Urinary bladder (tissue), 4 donors: ENCODE results near the gene AKT1S1. TPM values are rescaled to one million over a fixed set of nuclear protein-coding genes. Genes with fewer than 3 reads are reported as not detected.

Experiments
- DNase-seq: peaks from one replicate; pipeline ENCODE4 v3.0.0-alpha.2; 2015; ENCODE audit errors: extremely low spot score
- H3K27ac ChIP-seq: one replicate; pipeline ENCODE4 v1.5.1; 2013; ENCODE audit warnings: low read depth, mild to moderate bottlenecking, moderate library complexity
- H3K36me3 ChIP-seq: one replicate; pipeline ENCODE4 v1.6.1; 2013; ENCODE audit warnings: mild to moderate bottlenecking, moderate library complexity; ENCODE audit not compliant: insufficient read depth
- H3K4me1 ChIP-seq: one replicate; pipeline ENCODE4 v1.6.1; 2013; ENCODE audit warnings: mild to moderate bottlenecking, moderate library complexity; ENCODE audit not compliant: insufficient read depth
- H3K4me3 ChIP-seq: one replicate; pipeline ENCODE4 v1.5.1; 2013; ENCODE audit warnings: low read depth, low read length
- WGBS: extraction: QIAGEN DNeasy Blood & Tissue Kit; methylation state at CpG from one replicate; pipeline ENCODE4 v1.1.7; 2013; 5-methylcytosine and 5-hydroxymethylcytosine counted together
- polyA plus RNA-seq: library from polyadenylated mRNA; stranded (reverse); fragments of 200-250 nt; gene quantifications from one replicate; pipeline ENCODE4 v1.2.3, GENCODE V29; 2013
- total RNA-seq: library from RNA; depleted of rRNA; stranded (reverse); fragments of >200 nt; gene quantifications from one replicate; pipeline ENCODE4 v1.2.3, GENCODE V29; 2014
- donor health status: healthy with polysubstance abuse.
- donor health status: healthy.

AKT1S1 gene
- total and polyA plus RNA-seq, 2 donors: 4.7 to 55.0 TPM

DNA sequence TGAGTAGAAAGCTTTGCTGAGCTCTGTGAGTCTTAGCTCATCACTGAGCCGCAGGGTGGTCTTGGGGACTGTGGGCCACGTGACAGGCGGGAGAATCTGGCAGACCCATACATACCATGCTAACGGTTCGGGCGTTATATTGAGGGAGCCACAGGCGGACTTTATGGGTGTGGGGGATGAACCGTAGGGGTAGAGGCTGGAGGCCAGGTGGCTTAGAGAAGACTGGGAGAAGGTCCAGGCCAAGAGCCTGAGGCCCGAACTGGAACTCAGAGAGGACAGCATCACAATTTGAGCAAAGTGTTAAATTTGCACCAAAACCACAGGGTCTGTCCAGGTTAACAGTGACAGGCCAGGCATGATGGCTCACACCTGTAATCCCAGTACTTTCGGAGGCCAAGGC, 36.6 kb upstream of the AKT1S1 start:
- DNase-seq: no peak
- Histone ChIP-seq H3K4me3 (no peak overlapping the region), H3K4me1 (no peaks in the 10 kb centered on the region), H3K27ac (no peak overlapping the region), H3K36me3 (no peaks in the 10 kb centered on the region)
- 86% methylated on average over 10 of the region's 10 CpGs for WGBS

DNA sequence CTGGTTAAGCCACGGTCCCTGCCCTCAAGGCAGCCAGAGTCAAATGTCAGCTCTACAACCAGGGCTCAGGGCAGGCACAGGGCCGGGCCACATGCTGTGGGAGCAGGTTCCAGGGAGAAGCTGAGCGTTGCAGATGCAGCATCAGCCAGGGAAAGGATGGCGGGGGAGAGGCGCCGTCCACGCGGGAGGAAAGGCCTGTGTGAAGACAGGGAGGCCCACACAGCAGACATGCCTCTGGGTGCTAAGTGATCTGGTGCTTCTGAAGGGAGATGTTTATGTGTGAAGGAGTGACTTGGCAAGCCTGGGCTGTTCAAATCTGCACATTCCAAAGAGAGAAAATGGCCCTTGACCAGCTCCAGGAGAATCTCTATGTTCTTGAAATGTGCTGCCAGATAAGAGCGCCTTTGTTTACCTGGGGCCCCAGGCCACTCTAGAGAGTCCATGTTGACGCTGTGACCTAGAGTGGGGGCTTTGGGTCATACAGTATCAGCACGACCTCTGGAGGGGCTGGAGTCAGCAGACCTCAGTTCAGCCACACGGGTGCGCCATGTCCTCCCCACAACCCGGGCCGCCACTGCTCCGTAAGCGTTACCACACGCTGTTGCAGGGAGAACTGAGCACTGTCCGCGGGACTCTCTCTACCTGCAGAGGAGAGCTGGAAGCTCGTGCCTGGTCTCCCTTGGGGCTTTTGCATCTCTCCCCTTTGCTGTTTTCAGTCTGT, 36.0 kb upstream of the AKT1S1 start:
- Histone ChIP-seq H3K27ac (no peak overlapping the region), H3K4me1 (no peaks in the 10 kb centered on the region), H3K36me3 (no peaks in the 10 kb centered on the region), H3K4me3 (no peak overlapping the region)
- 81% methylated on average over 21 of the region's 21 CpGs for WGBS
- DNase-seq: no peak

DNA sequence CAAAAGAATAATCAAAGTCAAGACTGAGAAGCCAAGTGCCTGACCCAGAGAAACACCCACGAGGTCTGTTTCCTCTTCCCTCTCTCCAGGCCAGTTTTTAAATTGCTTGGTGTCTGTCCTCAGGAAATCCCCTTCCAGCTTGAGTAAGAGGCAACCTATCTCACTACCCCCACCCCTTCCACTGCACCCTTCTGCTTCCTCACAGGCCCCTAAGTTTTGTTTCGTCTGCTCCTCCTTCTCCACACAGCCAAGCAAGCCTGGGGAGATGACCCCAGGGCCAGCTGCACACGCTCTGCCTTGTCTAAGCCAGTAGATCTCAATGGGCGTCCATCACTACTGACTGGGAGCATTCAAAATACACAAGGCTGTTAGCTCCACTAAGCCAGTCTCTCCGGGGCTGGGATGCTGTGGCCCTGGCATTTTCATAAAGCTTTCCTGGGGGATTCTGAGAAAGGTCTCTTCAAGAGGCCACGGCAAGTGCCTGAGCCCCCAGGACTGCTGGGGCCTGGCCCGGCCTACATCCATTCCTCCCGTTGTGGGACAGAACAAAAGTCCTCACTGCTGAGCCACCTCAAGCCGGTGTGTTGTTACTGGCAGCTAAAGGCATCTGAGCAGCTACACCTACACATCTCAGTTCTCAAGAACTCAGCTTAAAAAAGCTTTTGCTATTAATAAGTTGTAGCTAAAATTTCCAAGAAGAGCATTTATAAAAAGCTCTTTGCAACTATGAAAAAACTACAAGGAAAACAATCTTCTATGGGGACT, 34.4 kb upstream of the AKT1S1 start:
- no peak overlapping the region for H3K4me3 ChIP-seq
- H3K27ac ChIP-seq: no peak overlapping the region
- H3K4me1 ChIP-seq: no peaks in the 10 kb centered on the region
- WGBS: 72% methylated on average over 9 of the region's 9 CpGs
- DNase-seq: no peak
- H3K36me3 ChIP-seq: no peaks in the 10 kb centered on the region

DNA sequence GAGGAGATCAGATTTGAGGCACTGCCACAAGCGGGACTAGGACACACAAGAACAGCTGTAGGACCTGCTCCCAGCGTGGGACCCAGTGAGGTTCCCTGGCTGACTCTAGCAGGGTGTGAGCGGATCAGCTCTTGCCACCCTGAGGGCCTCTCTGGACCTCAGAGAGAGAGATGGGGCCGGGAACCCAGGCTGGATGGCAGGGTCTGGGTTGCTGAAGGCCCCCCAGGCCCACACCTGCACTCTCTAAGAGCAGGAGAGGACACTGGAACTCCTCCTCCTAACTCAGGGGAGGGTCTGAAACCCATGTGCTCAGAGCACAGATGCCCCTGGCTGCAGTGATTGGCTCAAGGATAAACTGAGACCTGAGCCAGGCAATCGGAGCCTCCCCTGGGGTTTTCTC, 33.0 kb upstream of the AKT1S1 start:
- no peak for DNase-seq
- Histone ChIP-seq H3K4me3 (no peak overlapping the region), H3K27ac (no peak overlapping the region), H3K4me1 (no peaks in the 10 kb centered on the region), H3K36me3 (no peaks in the 10 kb centered on the region)
- whole genome bisulfite sequencing: 91% methylated on average over 5 of the region's 5 CpGs

DNA sequence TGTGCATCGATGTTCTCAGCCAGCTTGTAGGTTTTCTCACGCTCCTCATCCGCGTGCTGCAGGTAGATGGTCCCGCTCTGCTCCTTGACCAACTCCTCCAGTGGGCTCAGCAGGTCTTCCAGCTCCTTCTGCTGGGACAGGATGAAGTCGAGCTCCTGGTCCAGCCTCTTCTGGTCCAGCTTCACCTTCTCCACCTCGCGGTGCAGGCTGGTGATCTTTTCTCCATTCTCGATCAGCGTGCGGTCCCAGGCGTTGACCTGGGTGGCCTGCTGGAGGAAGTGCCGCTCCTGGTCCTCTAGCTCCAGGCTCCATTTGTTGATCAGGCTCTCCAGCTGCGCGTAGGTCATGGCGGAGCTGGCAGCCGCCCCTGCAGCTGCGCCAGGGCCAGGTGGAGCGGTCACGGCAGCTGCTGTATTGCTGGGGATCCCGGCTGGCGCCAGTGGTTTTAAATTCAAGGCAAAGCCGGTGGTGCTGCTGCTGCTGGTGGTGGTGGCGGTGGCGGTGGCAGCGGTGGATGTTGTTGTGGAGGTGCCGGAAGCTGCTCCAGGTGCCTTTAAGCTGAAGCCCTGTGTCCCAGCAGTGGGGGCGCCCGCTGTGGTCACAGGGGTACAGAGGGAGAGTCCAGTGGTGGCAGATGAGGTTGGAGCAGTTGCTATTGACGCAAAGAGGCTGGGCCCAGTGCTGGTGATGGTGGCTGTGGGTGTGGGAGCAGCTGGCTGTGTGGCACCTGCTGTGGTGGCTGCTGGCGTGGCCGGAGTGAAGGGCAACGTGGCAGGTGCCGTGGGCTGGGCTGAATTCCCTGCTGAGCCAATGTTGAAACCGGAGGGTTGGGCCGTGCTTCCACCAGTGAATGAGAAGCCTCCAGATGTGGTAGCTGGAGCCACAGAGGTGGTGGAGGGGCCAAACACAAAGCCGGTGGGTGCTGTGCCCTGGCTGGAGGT, 31.6 kb upstream of the AKT1S1 start:
- H3K4me3 ChIP-seq: no peak overlapping the region
- WGBS: 97% methylated on average over 37 of the region's 37 CpGs
- no peaks in the 10 kb centered on the region for H3K4me1 ChIP-seq
- DNase-seq: no peak
- H3K36me3 ChIP-seq: no peaks in the 10 kb centered on the region
- H3K27ac ChIP-seq: no peak overlapping the region

DNA sequence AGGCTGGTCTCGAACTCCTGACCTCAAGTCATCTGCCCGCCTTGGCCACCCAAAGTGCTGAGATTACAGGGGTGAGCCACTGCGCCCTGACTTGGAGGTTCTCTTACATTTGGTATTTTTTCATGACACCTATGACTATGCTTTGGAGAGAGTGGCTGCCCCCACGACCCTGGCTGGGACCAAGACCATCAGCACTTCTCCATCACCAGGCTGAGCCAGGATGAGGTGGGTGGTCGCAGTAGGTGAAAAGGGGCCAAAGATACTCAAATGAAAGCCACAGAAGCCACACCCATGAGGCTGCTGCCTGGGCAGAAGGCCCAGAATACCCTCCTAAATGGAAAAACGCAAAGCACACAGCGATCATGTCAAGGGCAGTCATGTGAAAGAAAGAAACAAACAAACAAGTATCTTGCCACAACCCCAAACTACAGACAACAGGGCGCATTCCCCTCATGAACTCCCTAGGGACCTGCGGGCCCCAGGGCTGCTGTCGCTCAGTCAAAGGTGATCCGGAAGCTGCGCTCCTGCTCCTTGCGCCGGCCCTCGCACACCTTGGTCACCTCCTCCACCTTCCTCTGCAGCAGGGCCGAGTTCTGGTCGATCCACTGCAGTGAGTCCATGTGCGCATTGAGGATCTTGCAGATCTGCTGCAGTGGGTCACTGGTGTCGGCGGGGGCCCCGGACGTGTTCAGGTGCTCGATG, 30.7 kb upstream of the AKT1S1 start:
- no peak overlapping the region for H3K4me3 ChIP-seq

DNA sequence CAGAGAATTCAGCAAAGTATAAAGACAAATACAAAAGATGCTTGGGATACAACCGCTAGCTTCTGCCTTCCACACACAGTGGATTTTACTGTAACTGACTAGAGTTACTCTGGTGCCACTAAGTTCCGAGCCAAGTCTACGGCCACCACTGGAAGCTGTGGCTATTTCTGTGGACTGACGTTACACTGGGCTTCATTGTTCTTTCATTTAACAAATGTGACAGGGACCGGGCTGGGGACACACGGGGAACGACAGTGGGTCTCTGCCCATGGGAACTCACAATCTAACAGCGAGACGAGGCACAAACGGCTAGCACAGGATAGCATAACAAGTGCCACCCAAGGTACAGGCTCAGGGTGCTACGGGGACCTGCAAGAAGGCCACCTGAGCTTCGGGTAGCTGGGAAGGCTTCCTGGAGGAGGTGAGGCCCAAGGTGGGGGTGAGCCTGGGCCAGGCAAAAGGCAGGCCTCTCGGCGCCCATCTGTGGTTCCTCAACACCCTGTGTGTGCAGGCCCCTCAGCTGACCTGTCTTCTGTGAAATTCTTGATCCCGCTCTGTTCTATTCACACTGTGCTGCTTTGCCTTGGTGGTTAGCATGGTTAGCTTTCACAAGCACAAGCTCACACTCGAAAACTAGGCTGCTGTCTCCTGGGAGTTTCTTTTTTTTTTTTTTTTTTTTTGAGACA, 29.9 kb upstream of the AKT1S1 start:
- Histone ChIP-seq H3K27ac (no peak overlapping the region), H3K4me3 (no peak overlapping the region), H3K4me1 (no peaks in the 10 kb centered on the region), H3K36me3 (no peaks in the 10 kb centered on the region)
- no peak for DNase-seq
- WGBS: 89% methylated on average over 16 of the region's 16 CpGs

More for the DNA sequence above, 30.7 kb upstream of the AKT1S1 start:
- H3K4me1 ChIP-seq: no peaks in the 10 kb centered on the region
- WGBS: 93% methylated on average over 23 of the region's 23 CpGs
- H3K36me3 ChIP-seq: no peaks in the 10 kb centered on the region
- no peak for DNase-seq
- no peak overlapping the region for H3K27ac ChIP-seq

DNA sequence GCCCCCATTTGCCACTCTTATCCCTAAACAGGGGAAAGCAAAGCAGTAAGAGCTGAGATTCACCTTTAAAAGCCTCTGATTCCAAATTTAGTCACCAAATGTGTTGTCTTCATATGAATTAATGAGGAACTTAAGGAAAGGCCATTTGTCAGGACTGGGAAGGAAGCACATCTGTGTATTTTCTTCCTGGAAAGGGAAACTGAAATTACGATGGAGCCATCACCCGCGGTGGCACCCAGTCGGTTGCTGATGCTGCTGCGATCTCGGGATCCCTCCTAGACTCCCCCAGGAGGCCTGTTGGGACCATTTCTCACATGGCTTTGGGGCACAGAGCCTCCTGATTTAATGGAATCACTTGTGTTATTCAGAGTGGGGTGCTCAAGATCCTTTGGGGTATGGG, 27.0 kb upstream of the AKT1S1 start:
- no peak overlapping the region for H3K27ac ChIP-seq
- no peaks in the 10 kb centered on the region for H3K36me3 ChIP-seq
- WGBS: 64% methylated on average over 6 of the region's 6 CpGs
- no peak overlapping the region for H3K4me3 ChIP-seq
- H3K4me1 ChIP-seq: no peaks in the 10 kb centered on the region
- no peak for DNase-seq

DNA sequence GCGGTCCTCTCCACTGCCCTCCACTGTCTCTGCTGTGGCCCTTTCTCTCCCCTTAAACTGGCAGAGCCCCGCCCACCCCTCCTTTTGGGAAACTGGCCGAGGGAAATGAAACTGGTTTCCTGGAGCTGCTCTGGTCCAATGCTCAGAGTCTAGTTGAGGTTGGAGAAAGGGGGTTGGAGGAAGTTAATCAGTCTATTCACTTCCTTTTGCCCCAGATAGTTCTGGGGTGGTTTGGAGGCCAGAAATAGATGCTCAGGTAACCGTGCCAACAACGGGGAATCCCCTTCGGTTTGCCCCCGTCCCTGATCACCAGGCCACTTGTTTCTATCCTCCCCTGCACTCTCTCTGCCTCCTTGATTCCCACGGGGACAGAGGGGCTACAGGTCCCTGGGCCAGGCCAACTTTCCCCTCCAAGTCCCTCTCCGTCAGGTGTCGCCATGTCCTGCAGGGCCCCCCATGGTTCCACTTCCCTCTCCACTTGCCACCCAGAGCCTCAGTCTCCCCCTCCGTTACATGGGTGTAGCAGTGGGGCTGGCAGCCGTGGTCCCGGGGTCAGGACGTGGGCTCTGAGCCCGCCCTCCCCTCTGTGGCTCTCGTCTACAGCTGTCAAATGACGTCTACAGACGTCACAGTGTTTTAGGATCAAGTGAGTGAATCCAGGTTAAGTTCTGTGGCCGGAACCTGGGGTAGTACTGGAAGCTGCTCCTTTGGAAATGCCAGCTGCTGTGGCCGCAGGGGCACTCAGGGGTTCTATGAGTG, 19.9 kb upstream of the AKT1S1 start, which contains the start of gene IL4I1:
TSS of gene IL4I1 (minus strand) at position 25 of the 759 bp plus-strand sequence. CDS start 727 bp downstream, outside the sequence.
- Histone ChIP-seq H3K36me3 (no peaks in the 10 kb centered on the region), H3K4me1 (no peaks in the 10 kb centered on the region), H3K4me3 (no peak within 1 kb of the TSS), H3K27ac (no peak within 1 kb of the TSS)
- DNase-seq: no peak
- 39% methylated on average over 20 of the region's 20 CpGs for WGBS

DNA sequence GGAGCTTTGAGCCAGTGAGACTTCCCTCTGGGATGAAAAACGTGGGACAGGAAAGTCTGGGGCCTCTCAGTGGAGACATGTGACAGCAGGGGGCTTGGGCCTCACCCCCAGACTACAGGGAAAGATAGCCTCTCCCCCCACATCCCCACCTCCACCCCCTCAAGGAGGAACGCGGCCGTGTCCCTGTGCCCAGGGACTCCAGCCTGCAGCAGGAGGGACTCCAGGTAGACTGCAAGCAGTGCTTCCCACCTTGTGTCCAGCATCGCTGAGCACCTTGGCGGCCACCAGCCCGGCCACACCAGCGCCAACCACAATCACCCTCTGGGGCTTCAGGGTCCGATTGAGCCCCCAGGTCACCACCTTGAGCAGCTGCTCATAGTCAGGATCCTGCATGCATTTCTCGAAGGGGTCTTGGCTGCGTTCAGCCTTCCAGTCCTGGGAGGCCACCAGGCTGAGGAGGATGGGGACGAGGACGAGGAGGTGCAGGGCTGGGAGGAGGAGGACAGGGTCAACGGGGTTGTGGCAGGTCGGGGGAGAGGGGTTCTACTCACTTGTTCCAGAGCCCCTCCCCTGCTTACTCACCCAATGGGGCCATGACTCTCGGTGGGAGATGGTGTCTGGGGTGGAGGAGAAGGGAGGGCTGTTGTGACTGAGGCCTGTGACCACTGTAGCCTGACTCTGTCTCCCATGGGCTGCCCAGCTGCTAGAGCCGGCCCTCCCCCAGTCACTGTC, 18.6 kb upstream of the AKT1S1 start:
- DNase-seq: no peak
- 66% methylated on average over 17 of the region's 17 CpGs for WGBS
- Histone ChIP-seq H3K27ac (no peak overlapping the region), H3K36me3 (no peaks in the 10 kb centered on the region), H3K4me1 (no peaks in the 10 kb centered on the region), H3K4me3 (no peak overlapping the region)

DNA sequence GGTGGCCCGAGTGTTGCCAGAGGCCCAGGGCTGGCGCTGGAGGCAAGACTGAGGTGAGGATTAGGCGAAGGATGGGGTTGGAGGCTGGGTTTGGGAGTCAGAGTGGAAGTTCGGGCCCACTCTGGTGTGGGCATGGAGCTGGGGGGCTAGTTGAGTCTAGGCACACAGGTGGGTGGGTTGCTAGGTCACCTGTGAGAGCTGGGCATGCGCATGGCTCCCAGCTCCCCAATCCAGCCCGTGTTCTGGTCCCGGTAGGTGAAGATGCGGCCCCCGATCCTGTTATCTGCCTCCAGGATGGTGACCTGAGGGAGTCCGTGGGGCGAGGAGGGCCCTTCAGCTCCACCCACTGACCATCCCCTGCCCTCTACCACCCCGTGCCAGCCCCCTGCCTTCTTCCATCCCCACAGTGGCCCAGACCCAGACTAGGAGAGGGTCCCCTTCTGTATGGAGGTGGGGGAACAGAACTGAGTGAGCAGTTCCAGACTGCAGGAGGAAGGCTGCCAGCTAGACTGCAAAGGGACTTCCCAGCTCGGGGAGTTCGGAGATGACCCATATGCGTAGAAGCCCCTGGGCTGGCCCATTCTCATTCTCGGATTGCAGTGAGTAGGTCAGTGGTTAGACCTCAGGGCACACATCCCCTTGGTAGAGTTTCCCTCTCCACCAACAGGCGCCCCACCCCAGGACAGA, 17.9 kb upstream of the AKT1S1 start:
- Histone ChIP-seq H3K4me3 (no peak overlapping the region), H3K27ac (no peak overlapping the region), H3K4me1 (no peaks in the 10 kb centered on the region), H3K36me3 (no peaks in the 10 kb centered on the region)
- 81% methylated on average over 17 of the region's 17 CpGs for WGBS
- no peak for DNase-seq
